Dedifferentiated amniotic fluid mesenchymal stem cell (primary cell): ENCODE data around the gene COLQ.

ENCODE experiments used
- DNase-seq: peaks from one replicate; pipeline ENCODE4 v3.0.0-alpha.2; 2016; ENCODE audit errors: extremely low spot score

Gene COLQ

DNA sequence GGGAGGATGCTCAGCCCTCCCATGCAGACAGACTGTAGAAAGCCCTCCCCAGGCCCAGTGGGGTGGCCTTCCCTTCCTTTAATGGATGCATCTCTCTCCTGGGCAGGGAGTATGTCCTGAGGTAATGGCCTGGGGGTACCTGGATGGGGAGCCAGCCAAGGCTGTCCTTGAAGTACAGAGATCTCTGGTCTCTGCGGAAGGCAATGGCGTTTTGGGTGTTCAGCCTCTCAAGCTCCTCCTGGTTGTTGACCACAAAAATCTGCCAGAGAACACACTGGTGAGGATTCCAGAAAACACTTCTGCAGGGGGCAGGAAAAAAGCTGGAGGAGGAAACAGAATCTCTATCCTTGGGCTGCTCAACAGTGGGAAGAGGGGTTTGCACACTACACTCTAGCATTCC, 65.2 kb downstream of the COLQ start:
- no peak for DNase-seq

DNA sequence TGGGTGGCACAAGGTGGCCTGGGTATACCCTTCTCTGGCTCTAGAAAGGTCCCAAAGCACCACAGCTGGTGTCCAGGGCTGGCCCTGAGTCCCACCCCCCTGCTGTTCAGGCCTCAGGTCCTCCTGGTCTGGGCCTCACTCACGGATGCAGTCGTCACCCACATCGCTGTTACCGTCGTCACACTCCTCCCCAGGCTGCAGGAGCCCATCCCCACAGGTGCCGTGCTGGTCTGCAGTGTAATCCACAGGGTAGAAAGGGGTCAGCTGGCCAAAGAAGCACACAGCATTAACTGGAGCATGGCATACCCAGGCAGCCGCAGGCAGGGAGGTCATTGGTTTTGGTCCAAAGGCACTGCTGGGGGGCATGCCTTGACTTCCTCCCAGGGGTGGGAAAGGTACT, 65.8 kb downstream of the COLQ start:
- no peak for DNase-seq

DNA sequence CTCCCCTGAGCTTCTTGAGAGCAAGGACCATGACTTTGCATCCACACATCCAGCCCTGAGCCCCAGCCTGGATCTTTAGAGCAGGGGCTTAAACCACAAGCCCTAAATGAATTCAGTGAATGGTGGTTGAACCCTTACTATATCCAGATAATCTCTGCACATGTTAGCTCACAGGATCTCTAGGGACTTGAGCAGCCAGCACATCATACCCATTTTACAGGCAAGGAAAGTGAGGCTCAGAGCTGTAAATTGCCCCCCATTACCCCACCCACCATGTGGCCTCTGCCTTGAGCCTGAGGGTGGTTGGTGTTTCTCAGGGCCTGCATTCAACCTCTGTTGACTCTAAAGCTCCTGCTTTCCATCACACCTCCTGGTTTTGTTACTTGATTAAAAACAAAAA, 66.5 kb downstream of the COLQ start:
- DNase-seq, result no peak

DNA sequence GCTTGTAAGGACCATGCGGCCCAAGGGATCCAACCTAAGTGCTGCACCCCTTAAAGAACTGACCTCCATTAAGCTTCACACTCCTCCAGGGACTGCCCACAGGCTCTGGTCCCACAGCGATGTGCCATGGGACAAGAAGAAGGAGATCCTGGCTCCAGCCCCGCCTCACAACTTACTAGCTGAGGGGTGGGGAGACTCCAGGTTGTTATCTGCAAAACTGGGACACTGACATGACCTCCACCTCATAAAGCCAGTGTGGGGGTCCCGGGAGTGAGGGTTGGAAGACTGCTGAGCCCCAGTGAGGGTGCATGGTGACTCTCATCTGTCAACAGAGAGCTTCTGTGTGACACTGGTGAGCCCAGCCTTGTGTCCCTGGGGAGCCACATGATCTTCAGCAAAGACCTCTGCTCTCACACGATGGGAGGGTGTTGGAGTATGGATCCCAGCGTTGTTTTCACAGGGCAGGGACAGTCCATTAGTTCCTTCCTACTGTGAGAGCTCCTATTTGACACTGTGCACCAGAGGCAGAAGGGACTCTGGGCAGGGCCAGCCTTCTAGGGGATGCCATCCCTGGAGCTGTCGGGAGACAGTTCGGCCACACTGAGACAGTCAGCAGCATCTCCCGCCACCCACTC, 67.4 kb downstream of the COLQ start:
- DNase-seq, result no peak

DNA sequence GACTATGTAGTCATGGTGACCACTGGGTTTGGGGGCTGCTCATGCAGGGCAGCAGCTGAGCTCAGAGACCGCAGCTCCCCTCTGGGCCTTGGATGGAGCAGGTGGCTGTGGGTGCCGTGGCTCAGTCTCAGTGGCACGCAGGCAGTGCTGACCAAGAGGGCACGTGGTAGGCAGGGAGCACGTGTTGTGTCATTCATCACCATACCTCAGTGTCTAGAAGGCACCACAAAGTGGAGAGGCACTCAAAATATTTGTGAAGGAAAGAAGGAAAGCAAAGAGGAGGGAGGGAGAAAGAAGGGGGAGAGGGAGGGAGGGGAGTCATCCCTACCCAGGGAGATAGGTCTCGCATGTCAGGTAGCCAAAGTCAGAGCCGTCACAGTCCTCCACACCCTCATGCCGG, 68.0 kb downstream of the COLQ start:
- no peak for DNase-seq

DNA sequence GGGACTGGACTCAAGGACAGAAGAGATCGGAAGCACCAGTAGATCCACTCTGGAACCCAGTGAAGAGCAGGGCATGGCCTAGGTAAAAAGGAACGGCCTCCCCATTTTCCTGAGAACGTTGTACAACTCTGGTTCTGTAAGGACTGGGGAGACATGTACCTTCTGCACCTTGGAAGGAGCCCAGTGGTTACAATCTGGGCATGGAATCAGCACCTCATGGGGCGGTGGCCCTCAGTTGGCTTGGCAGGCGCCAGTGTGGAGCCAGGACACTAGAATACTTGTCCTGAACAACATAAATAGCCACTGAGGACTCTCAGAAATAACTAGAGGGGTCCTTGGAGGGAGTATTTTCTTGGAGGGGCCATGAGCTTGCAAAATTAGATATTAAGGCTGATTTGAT, 68.5 kb downstream of the COLQ start:
- DNase-seq, result no peak

DNA sequence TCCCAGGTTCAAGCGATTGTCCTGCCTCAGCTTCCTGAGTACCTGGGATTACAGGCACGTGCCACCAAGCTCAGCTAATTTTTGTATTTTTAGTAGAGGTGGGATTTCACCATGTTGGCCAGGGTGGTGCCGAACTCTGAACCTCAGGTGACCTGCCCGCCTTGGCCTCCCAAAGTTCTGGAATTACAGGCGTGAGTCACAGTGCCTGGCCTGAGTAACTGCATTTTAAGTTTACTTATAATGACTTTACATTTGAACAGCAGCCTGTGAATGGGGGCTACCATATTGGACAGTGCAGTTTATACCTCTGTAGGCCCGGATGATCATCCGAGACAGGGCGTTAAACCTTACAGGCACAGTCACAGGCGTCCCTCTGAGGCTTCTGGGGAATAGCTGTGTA, 69.3 kb downstream of the COLQ start:
- no peak for DNase-seq

DNA sequence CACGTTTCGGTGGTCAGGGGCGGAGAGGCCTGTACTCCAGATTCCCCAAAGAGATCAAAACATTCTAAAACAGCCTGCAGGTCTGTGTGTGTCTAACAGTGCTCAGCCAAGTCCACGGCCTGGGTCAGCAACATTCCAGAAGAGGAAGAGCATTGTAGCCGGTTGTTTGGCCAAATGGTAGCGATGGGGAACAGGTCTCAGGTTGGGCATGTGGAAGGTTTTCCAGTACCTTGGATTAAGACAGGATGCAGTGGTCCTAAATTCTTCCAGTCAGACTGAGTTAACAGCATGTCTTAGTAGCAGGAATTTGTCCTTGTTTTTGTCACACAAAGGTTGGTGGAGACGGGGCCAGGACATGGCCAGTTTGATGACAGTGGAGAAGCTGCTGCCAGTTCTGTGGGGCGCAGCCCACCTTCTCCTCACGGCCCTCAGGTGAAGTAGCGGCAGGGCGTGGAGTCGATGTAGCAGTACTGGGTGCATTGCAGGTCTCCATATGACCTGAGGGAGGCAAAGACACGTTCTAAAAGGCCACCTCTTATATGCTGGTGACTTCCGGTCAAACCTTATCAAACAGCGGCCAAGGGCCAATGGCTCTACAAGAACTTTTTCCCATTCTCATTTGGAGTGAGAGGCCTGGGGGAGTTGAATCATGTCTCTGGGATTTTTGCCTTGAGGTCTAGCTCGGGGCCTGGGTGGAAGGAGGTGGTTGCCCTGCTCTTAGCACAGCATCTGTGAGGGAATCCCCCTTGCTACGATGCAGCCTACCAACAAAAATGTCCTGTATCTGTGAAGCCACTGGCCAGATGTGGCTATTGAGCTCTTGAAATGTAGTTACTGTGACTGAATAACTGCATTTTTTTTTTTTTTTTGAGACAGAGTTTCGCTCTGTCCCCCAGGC, 70.0 kb downstream of the COLQ start:
- DNase-seq, result no peak

DNA sequence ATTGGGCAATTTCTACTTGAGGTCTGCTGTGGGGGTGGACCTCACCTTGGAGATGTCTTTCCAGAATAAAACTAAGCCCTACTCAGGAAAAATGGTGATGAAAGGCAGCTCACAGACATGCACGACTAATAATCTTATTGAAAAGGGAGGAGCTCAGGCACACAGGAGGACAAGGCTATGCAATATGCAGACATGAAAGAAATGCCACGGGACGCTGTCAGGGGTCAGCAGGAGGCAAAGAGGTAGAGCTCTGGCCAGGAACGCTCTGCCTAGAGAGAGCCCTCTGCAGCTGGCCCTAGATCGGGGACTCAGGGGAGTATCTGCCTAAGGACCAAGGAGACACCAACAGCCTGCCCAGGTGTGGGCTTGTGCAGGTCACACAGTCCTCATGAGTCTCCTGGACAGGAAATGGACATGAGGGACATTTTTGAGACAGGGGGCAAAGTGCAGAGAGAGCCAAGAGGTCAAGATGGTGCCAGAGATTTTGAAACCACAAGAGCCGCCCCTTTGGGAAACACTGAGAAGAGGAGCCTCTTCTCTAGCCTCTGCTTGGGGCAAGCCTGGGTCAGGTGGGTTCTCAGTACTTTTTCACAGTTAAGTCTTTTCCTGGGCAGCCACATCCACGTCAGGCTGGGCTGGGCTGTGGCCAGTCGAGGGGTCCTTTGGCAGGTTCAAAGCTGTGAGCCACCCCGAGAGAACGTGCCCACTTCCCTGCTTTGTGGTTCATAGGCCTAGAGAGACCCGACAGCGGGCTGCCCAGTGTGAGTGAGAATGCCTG, 70.9 kb downstream of the COLQ start:
- DNase-seq, result no peak

DNA sequence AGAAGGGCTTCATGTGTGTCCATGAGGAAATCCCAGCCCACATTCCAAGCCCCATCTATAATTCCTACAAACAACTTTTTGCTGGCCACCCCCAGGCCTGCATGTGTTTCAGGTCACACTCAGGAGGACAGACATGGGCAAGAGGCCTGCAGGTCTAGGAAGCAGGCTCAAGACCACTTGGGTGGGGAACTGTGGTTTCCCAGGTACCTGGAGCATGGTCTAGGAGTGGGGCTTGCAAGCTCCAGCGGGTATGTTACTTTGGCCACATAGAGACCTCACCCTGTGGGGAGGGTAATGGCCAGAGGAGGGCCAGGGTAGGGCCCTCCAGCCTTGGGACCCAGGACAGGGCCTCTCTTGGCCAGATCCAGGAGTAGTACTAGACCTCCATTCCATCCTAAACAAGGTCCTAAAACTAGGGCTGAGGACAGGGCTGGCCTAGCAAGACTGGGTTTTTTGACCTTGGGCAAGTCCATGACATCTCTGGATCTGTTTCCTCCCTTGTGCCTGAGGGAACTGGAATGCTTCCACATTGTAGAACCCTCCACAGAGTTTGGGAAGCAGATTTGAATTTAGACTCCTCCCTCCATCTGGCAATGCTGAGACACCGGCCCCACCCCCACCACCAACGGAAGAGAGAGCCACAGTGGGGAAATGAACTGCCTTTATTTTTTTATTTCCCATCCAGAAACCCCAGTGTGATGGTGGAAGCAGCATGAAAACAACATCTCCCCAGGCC, 71.8 kb downstream of the COLQ start:
- DNase-seq, result no peak

DNA sequence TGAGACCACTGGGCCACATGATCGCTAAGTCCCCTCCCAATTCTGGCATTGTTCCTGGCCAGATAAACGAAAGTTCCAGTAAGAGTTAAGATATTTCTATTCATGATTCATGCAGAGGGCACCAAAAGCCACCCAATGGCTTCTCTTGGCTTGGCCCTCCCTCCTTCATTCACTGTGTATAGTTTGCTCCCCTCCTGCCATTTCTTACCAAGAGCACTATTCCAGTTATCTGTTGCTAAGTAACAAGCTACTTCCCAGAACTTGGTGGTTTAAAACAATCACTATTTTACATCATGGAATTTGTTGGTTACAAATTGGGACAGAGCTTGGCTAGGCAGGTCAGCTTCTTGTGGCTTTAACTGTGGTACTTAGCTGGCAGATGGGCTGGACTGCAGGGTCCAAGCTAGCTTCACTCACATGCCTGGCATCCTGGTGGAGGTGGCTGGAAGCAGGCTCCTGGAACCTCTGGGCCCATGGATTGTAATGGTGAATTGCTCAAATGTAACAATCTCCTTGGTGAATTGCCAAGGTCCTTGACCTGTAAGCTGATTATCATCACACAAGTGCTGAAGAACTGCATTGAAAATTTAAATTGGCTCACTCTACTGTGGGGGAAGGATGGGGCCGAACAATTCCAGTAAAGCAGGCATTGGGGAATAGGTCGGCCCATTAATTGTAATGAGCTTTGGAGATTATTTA, 77.5 kb downstream of the COLQ start:
- no peak for DNase-seq

DNA sequence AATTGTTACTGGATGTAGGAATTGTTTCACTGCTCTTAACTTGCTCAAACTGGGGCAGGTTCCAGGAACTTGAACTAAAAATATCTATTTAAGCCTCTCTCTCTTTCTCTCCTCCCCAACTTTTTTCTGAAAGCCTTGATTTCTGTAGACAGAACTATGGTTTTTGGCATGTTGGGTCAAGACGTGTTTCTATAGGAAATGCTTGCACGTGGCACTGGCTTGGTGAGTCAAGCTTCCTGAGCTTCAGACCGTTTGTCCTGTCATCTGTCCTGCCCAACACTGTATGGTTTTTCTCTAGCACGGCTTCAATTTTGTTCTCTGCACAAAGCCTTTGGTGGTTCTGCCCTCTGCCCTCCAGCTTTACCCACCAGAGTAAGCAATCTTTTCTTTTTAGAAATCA, 80.6 kb downstream of the COLQ start:
- no peak for DNase-seq

DNA sequence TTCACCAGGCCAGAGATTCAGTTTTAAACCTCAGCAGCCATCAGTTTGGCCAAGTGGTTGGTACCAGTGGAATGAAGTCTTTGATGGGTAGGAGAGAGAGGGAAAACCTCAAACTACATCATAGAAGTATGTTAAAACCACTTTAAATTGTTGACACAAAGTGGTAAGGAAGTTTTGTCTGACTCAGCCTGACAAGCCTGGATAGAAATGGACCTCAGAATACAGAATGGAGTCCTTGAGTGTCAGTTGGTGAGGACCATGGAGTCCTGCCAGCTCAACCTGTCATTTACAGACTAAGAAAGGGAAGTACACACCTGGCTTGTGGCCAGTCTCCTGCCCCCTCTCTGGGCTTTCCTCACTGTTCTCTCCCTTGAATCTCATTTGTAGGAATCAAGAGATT, 82.0 kb downstream of the COLQ start:
- DNase-seq, result no peak

DNA sequence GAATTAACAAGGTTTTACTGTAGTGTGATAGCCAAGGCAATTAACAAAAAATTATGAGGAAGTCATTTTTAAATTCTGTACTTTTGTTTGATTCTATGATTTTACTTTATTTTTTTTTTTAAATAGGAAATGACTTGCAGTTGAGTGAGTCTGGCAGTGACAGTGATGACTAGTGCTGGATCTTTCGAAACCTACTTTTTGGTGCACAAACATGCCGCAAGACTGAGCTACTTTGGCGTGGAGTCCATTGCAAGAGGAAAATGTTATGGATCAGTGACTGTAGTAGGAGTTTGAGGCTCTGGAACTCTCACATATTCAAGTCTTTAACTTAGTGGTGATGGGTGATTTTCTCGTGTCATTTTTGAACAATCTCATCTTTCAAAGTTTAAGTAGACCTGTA, 82.5 kb downstream of the COLQ start:
- DNase-seq, result no peak

DNA sequence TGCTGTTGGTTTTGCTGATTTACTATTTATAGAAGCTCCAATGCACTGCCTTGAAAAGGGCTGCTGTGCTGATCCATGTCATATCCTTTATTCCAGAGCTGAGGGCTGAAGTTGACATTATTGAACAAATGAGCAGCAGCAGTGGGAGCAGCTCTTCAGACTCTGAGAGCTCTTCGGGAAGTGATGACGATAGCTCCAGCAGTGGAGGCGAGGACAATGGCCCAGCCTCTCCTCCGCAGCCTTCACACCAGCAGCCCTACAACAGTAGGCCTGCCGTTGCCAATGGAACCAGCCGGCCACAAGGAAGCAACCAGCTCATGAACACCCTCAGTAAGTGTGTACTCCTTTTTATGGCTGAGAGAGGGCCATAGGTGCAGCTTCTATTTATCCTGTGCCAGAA, 85.3 kb downstream of the COLQ start:
- no peak for DNase-seq

DNA sequence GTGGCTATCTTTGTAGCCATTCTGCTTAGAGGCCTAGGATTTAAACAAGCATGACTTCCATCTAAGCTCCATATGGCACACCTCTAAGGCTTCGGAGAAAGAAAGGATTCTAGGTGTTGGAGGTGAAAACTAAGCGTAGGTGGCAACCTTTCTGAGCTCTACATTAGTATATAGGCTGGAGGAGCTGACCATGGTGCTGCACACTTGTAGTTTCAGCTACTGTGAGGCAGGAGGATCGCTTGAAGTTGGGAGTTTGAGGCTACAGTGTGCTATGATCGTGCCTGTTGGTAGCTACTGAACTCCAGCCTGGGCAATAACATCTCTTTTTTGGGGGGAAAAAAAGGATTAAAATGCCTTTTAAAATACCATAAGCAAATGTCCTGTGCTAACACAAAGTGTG, 86.8 kb downstream of the COLQ start:
- DNase-seq, result no peak

DNA sequence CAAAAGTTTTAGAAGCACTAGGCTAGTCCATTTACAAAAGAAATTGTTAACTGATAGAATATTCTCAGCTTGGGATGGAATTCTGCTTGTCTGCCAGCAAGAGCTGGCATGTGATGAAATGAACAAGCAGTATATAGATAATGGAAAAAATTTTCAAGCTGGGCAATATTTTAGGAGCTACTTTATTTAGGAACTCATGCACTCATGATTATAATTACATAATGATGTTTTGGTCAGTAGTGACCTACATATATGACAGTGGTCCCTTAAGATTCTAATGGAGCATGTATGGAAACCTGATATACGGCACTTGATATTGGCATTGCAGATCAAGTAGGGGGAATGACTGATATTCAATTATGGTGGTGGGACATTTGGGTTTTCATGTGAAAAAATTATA, 88.0 kb downstream of the COLQ start:
- DNase-seq, result no peak

DNA sequence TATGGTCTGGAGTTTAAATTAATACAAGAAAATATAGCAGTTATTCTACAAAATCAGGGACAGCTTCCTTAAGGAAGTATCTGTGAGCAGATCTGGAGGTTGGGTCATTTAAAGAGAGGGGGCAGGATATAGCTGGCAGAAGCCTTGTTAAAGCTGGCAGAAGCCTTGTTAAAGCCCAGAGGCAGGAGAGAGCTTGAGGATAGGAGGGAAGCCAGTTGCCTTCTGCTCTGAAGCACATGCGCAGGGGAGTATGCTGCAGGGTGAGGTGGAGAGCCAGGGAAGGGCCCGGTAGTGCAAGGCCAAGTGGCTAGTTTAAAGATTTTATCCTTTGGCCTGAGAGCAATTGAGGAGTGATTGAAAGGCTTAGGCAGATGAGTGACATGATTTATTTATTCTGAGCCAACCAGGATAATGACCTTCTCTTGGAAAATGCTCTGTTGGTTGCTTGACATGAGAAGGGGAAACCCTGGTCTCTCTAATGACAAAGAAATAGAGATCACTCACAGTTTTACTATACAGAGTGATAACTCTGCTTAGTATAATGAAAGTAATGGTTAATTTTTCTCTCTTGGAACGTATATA, 90.2 kb downstream of the COLQ start:
- DNase-seq, result no peak

DNA sequence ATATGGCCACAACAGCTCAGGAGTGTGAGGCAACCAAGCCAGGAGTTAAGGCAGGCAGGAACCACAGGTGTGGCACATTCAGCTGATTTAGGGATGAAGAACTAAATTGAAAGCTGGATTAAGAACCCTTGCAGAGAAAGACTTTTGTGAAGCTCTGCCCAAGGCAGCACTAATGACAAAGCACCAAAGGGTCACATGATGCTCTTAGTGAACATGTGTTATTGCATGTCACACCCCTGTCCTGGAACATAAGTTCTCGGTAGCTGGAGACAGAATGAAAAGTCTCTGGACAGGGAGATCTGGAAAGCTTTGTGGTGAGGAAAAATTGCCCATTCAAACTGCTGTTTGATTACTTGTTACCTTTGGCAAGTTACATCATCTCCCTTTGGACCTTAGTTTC, 90.9 kb downstream of the COLQ start:
- DNase-seq, result no peak

DNA sequence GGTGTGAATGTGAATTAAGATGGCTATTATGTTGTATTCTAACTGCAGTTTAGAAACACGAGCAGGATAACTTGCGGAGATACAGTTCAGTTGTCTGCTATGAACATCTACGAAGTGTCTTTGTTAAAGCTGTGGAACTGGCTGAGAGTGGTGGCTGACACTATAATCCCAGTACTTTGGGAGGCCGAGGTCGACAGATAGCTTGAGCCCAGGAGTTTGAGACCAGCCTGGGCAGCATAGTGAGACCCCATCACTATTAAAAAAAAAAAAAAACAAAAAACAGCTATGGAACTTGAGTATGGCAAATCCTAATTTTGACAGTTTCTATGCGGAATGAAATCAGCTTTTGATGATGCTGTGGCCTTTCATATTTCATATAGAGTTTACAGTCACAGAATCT, 92.4 kb downstream of the COLQ start:
- DNase-seq, result no peak

DNA sequence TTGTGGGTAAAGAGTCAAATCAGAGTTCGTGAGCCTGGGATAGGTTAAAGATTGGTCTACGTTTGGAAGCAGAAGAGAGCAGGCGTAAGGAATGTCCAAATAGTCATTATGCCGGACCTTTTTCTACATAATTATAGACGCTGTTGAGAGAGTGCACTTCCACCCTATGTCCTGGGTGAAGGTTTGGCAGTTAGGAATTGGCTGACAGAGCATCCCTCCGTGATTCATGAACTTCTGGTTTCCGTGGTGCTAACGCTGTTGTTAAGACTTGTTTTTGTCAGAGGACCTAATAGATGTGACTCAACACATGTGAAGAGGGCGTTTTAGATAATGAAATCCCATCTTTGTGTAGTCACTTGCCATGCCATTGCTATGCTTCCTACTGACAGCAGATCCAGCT, 93.0 kb downstream of the COLQ start:
- DNase-seq, result no peak
